ENCODE measurements around the gene MMAB.

DNA sequence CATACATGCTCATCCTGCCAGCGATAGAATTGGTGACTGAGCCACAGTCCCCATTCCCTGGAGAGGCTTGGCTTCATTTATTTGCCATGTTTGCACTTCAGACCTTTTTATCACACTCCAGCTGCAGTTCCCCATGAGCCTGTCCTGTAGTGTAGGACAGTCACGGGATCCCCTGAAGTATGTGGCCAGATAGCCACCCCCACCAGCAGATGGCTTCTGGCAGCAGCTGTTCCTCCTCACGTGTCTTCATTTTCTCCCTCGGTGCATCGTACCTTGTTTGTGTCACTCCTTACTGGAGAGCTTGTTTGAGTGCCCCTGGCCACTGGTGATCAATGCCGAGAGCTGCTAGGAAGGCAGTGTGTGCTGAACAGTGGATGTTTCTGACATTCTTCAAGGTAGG is 55.7 kb downstream of the MMAB start:
- TF ChIP-seq, protein P1, sequence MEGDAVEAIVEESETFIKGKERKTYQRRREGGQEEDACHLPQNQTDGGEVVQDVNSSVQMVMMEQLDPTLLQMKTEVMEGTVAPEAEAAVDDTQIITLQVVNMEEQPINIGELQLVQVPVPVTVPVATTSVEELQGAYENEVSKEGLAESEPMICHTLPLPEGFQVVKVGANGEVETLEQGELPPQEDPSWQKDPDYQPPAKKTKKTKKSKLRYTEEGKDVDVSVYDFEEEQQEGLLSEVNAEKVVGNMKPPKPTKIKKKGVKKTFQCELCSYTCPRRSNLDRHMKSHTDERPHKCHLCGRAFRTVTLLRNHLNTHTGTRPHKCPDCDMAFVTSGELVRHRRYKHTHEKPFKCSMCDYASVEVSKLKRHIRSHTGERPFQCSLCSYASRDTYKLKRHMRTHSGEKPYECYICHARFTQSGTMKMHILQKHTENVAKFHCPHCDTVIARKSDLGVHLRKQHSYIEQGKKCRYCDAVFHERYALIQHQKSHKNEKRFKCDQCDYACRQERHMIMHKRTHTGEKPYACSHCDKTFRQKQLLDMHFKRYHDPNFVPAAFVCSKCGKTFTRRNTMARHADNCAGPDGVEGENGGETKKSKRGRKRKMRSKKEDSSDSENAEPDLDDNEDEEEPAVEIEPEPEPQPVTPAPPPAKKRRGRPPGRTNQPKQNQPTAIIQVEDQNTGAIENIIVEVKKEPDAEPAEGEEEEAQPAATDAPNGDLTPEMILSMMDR (conservative IDR thresholded peaks at IDR 0.05), result no peak
- no peak for TF ChIP-seq ZFX (IDR thresholded peaks at IDR 0.05)
